D721Med (cell line): ENCODE measurements around the gene ZNF394.
A peak's percentile ranks its signal among the peaks of the same experiment; 100 is the strongest.

Source experiments
- DNase-seq: peaks from one replicate; pipeline ENCODE4 v3.0.0; 2011; ENCODE audit warnings: low spot score; ENCODE audit not compliant: insufficient read length
- FAIRE-seq: peaks from 2 replicates; lab custom pipeline; 2011; peaks lifted over from hg19 to GRCh38; lab: Jason Lieb, UNC
- TF ChIP-seq, protein P1 (sequence below): IDR thresholded peaks from 2 replicates; pipeline ENCODE4 v1.5.1; 2012; ENCODE audit warnings: mild to moderate bottlenecking, control low read depth; ENCODE audit not compliant: insufficient read depth; ENCODE audit errors: missing control alignments

The ZNF394 gene

DNA sequence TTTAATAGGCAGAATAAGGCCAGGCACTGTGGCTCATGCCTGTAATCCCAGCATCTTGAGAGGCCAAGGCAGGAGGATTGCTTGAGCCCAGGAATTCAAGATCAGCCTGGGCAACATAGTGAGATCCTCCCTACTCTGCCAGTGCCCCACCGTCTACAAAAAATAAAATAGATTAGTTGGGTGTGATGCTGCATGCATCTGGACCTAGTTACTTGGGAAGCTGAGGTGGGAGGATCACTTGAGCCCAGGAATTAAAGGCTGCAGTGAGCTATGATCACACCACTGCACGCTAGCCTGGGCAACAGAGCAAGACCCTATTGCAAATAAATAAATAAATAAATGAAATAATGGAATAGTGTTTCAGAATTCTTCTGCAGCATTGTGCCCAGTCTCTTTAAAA is 35.6 kb upstream of the ZNF394 start:
- TF ChIP-seq, protein P1, sequence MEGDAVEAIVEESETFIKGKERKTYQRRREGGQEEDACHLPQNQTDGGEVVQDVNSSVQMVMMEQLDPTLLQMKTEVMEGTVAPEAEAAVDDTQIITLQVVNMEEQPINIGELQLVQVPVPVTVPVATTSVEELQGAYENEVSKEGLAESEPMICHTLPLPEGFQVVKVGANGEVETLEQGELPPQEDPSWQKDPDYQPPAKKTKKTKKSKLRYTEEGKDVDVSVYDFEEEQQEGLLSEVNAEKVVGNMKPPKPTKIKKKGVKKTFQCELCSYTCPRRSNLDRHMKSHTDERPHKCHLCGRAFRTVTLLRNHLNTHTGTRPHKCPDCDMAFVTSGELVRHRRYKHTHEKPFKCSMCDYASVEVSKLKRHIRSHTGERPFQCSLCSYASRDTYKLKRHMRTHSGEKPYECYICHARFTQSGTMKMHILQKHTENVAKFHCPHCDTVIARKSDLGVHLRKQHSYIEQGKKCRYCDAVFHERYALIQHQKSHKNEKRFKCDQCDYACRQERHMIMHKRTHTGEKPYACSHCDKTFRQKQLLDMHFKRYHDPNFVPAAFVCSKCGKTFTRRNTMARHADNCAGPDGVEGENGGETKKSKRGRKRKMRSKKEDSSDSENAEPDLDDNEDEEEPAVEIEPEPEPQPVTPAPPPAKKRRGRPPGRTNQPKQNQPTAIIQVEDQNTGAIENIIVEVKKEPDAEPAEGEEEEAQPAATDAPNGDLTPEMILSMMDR = no peak
- DNase-seq = no peak
- FAIRE-seq = no peak

DNA sequence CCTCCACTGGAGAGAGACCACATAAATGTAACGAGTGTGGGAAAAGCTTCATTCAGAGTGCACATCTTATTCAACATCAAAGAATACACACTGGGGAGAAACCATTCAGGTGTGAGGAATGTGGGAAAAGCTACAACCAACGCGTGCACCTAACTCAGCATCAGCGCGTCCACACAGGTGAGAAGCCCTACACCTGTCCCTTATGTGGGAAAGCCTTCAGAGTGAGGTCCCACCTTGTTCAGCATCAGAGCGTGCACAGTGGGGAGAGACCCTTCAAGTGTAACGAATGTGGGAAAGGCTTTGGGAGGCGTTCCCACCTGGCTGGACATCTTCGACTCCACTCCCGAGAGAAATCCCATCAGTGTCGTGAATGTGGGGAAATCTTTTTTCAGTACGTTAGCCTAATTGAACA is 31.3 kb upstream of the ZNF394 start:
- DNase-seq = no peak
- no peak for FAIRE-seq
- TF ChIP-seq, protein P1 = no peak

DNA sequence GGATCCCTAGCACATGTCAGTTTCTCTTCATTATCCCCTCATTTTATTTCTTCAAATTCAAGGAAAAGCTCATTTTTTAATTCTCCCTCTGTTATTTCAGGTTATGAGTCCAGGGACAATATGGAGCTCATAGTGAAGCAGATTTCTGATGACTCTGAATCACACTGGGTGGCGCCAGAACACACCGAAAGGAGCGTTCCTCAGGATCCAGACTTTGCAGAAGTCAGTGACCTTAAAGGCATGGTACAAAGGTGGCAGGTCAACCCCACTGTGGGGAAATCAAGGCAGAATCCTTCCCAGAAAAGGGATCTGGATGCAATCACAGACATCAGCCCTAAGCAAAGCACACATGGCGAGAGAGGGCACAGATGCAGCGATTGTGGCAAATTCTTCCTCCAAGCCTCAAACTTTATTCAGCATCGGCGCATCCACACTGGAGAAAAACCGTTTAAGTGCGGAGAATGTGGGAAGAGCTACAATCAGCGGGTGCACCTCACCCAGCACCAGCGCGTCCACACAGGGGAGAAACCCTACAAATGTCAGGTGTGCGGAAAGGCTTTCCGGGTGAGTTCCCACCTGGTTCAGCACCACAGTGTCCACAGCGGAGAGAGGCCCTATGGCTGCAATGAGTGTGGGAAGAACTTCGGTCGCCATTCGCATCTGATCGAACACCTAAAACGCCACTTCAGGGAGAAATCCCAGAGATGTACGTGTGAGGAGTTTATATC is 25.8 kb upstream of the ZNF394 start:
- DNase-seq = no peak
- no peak for FAIRE-seq
- TF ChIP-seq, protein P1 = peak; percentile 45

DNA sequence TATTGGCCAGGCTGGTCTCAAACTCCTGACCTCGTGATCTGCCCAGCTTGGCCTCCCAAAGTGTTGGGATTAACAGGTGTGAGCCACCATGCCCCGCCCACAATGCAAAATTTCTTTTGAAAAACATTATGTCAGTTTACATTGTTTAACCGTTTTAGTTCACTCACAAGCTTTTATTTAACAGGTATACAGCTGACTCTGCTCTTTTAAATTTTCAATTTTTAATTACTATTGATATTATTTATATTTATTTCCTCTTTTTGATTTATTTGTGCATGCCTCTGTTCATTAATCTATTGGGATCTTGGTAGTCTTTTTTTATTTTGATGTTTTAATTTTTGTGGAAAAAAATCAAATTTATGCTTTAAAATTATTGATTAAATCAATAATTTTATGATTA is 21.3 kb upstream of the ZNF394 start:
- TF ChIP-seq, protein P1 = no peak
- FAIRE-seq = no peak

DNA sequence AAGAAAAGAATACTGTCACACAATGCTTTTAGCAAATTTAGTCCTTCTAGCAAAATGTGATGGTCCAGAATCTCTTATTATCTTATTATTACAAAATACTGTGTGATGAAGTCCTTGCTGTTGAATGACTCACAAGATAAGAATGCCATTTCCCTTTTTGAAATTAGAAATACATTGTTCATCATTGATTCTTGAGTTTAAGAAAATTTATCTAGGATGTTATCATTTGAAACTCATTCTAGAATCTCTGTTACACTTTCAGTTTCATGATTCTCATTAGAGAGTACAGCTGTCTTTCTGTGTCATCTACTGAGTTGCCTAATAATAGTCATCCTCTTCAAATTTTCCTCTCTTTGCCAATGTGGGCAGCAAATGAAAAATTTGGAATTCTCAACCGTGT is 14.0 kb upstream of the ZNF394 start:
- FAIRE-seq (no peak), DNase-seq (no peak)
- TF ChIP-seq, protein P1 = no peak

More for the DNA sequence above, 21.3 kb upstream of the ZNF394 start:
- DNase-seq = no peak

DNA sequence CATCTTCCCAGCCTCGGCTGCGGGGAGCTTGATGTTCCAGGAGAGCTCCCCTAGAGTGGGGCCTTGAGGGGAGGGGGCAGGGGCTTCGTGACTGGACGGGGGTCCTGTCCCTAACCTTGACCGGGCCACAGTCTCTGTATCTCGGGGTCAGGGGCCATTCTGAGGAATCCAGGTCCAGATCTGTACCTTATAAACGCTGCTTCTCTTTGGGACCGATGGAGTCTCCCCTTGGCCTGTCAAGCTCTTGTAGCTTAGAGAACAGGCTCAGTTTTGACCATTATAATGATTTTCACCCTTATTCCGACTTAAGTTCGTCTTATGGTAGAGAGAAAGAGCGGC is 5.2 kb upstream of the ZNF394 start:
- TF ChIP-seq, protein P1 = no peak
- DNase-seq (no peak), FAIRE-seq (no peak)

DNA sequence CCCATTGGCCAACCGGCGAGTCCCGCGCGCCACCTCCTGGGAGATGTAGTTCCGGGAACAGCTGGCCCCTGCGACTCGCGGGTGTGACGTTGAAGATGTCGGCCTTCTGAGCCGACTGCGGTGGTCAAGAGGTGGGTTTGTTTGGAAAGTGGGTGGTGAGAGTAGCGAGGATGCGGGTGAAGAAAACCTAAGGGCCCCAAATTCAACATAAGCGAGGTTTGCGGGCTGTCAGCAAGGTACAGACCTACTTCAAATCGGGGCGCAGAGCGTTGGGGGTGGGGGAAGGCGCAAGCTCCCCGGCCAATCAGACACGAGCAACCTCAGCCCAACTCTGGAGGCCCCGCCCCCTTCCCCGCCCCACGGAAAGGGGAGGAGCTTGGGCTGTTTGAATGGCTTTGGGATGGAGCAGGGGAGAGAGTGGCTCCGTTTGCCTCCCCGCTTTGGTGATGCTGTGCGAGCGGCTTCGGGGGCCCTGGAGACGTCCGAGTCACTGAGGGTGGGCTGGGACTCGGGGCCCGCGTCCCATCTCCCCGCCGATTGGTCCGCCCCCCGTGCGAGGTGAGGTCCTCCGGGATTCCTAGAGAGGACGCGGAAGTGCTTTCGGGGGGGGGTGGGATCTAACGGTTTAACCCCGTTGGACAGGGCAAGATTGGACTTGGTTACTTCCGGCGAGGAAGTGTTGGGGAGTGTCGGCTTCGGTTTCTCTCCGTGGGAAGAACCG is 4.7 kb upstream of the ZNF394 start, which contains the start of gene ZKSCAN5:
TSS of gene ZKSCAN5 (plus strand) at position 60 of the 721 bp plus-strand sequence. CDS start 1,383 bp downstream, outside the sequence.
- DNase-seq (peak; percentile 67), FAIRE-seq (no peak)
- TF ChIP-seq, protein P1 = no peak
